Measurements from ENCODE around the gene FUCA1.

The FUCA1 gene

DNA sequence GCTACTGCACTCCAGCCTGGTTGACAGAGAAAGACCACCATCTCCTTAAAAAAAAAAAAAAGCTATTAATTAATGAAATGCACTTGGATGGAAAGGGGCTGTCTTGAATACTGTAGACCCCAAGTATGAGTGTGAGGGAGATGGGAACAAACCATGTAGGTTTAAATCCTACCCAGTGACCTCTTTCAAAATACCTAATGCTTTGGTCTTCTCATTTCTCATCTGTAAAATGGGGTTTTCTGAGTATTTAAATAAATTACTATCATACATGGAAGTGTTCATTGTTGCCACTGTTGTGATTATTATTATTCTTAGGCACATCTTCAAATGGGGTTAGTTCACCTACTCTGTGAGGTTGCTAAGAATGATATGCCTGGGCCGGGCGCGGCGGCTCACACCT is 17.1 kb upstream of the FUCA1 start:
- no peak for TF ChIP-seq EZH2phosphoT487 (IDR thresholded peaks at IDR 0.05; ENCODE audit: borderline replicate concordance)
- TF ChIP-seq, protein P1, sequence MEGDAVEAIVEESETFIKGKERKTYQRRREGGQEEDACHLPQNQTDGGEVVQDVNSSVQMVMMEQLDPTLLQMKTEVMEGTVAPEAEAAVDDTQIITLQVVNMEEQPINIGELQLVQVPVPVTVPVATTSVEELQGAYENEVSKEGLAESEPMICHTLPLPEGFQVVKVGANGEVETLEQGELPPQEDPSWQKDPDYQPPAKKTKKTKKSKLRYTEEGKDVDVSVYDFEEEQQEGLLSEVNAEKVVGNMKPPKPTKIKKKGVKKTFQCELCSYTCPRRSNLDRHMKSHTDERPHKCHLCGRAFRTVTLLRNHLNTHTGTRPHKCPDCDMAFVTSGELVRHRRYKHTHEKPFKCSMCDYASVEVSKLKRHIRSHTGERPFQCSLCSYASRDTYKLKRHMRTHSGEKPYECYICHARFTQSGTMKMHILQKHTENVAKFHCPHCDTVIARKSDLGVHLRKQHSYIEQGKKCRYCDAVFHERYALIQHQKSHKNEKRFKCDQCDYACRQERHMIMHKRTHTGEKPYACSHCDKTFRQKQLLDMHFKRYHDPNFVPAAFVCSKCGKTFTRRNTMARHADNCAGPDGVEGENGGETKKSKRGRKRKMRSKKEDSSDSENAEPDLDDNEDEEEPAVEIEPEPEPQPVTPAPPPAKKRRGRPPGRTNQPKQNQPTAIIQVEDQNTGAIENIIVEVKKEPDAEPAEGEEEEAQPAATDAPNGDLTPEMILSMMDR (conservative IDR thresholded peaks at IDR 0.05; ENCODE audit: low read length), result no peak
- H3K27me3 ChIP-seq (ENCODE audit: insufficient read depth, low read length, poor library complexity, severe bottlenecking), result no peaks in the 10 kb centered on the region
- no peaks in the 10 kb centered on the region for H3K9me2 ChIP-seq (replicated peaks; ENCODE audit: low read depth, low read length)
- H3K9me3 ChIP-seq (ENCODE audit: insufficient read depth, low read depth, low read length), result no peaks in the 10 kb centered on the region
- no peak overlapping the region for H2AFZ ChIP-seq (ENCODE audit: low read length)
- no peak overlapping the region for H3K4me2 ChIP-seq (ENCODE audit: low read depth, low read length, poor library complexity, severe bottlenecking)
- H3K4me1 ChIP-seq (ENCODE audit: insufficient read depth, low read length, poor library complexity, severe bottlenecking), result no peaks in the 10 kb centered on the region
- H3F3A ChIP-seq (ENCODE audit: low read depth), result no peaks in the 10 kb centered on the region
- no peak overlapping the region for H3K9ac ChIP-seq (ENCODE audit: low read depth, low read length, poor library complexity, severe bottlenecking)
- no peak overlapping the region for H3K4me3 ChIP-seq (ENCODE audit: low read length, poor library complexity, severe bottlenecking)
- H3K36me3 ChIP-seq (ENCODE audit: insufficient read depth, low read length), result no peaks in the 10 kb centered on the region
- no peaks in the 10 kb centered on the region for H4K20me1 ChIP-seq (ENCODE audit: insufficient read depth, low read length, poor library complexity, severe bottlenecking)
- no peaks in the 10 kb centered on the region for H3K79me2 ChIP-seq (ENCODE audit: insufficient read depth, low read length)

DNA sequence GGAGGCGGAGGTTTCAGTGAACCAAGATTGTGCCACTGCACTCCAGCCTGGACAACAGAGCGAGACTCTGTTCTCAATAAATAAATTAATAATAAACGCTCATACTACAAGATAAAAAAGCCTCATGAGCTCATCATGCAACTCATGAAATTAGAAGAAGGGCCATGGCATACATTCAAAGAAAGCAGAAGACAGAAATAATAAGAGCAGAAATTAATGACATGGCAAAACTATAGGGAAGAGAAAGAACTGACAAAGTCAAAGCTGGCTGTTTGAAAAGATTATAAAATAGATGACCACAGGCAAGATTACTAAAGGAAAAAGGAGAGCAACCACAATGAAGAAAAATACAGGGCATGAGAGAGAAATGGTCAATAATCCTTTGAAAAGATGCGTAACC is 14.7 kb upstream of the FUCA1 start:
- Histone ChIP-seq H3K4me1 (ENCODE audit: insufficient read depth, low read length, poor library complexity, severe bottlenecking) (no peaks in the 10 kb centered on the region), H3K9ac (ENCODE audit: low read depth, low read length, poor library complexity, severe bottlenecking) (no peak overlapping the region), H3K27me3 (ENCODE audit: insufficient read depth, low read length, poor library complexity, severe bottlenecking) (no peaks in the 10 kb centered on the region), H3K9me2 (replicated peaks; ENCODE audit: low read depth, low read length) (no peaks in the 10 kb centered on the region), H3K9me3 (ENCODE audit: insufficient read depth, low read depth, low read length) (peaks cover 16% of the 10 kb centered on the region; the same call in 1 of the 2 replicates), H2AFZ (ENCODE audit: low read length) (no peak overlapping the region), H3F3A (ENCODE audit: low read depth) (no peaks in the 10 kb centered on the region), H3K4me3 (ENCODE audit: low read length, poor library complexity, severe bottlenecking) (no peak overlapping the region), H4K20me1 (ENCODE audit: insufficient read depth, low read length, poor library complexity, severe bottlenecking) (no peaks in the 10 kb centered on the region), H3K36me3 (ENCODE audit: insufficient read depth, low read length) (no peaks in the 10 kb centered on the region), H3K4me2 (ENCODE audit: low read depth, low read length, poor library complexity, severe bottlenecking) (no peak overlapping the region), H3K79me2 (ENCODE audit: insufficient read depth, low read length) (no peaks in the 10 kb centered on the region)
- TF ChIP-seq EZH2phosphoT487 (IDR thresholded peaks at IDR 0.05; ENCODE audit: borderline replicate concordance), result no peak
- TF ChIP-seq, protein P1 (conservative IDR thresholded peaks at IDR 0.05; ENCODE audit: low read length), result no peak

DNA sequence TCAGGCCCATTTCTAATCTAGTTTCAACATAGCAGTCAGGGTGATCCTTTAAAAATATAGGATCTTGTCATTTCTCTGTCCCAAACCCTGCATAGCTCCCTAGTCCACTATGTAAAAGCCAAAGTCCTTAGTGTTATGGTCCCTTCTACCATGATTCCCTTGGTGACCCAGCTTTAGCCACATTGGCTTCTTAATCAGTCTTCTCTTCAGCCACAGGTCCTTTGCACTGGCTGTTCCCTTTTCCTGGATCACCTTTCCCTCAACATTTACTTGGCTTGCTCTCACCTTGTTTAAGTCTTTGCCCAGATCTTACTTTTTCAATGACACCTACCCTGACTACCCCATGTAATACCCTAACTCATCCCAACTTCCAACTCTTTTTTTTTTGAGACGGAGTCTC is 11.7 kb upstream of the FUCA1 start:
- H3K4me3 ChIP-seq (ENCODE audit: low read length, poor library complexity, severe bottlenecking), result no peak overlapping the region
- no peaks in the 10 kb centered on the region for H3F3A ChIP-seq (ENCODE audit: low read depth)
- H2AFZ ChIP-seq (ENCODE audit: low read length), result no peak overlapping the region
- no peaks in the 10 kb centered on the region; the same call in 1 of the 2 replicates for H3K36me3 ChIP-seq (ENCODE audit: insufficient read depth, low read length)
- no peak overlapping the region for H3K4me2 ChIP-seq (ENCODE audit: low read depth, low read length, poor library complexity, severe bottlenecking)
- no peaks in the 10 kb centered on the region for H3K79me2 ChIP-seq (ENCODE audit: insufficient read depth, low read length)
- no peaks in the 10 kb centered on the region for H3K9me2 ChIP-seq (replicated peaks; ENCODE audit: low read depth, low read length)
- H3K27me3 ChIP-seq (ENCODE audit: insufficient read depth, low read length, poor library complexity, severe bottlenecking), result no peaks in the 10 kb centered on the region
- no peak for TF ChIP-seq EZH2phosphoT487 (IDR thresholded peaks at IDR 0.05; ENCODE audit: borderline replicate concordance)
- TF ChIP-seq, protein P1 (conservative IDR thresholded peaks at IDR 0.05; ENCODE audit: low read length), result no peak
- no peaks in the 10 kb centered on the region for H4K20me1 ChIP-seq (ENCODE audit: insufficient read depth, low read length, poor library complexity, severe bottlenecking)
- peaks cover 16% of the 10 kb centered on the region; the same call in 1 of the 2 replicates for H3K9me3 ChIP-seq (ENCODE audit: insufficient read depth, low read depth, low read length)
- H3K9ac ChIP-seq (ENCODE audit: low read depth, low read length, poor library complexity, severe bottlenecking), result no peak overlapping the region
- H3K4me1 ChIP-seq (ENCODE audit: insufficient read depth, low read length, poor library complexity, severe bottlenecking), result no peaks in the 10 kb centered on the region

All from Loucy (cell line).